HEK293T (cell line): ENCODE measurements around the gene TMC8.

Experiments used
- ARNT ChIP-seq: fragments of 450-650 bp; IDR thresholded peaks from 2 replicates; pipeline ENCODE4 v1.6.1; 2017; ENCODE audit warnings: mild to moderate bottlenecking
- BHLHE40 ChIP-seq: fragments of 450-650 bp; IDR thresholded peaks from 2 replicates; pipeline ENCODE4 v1.6.1; 2016; ENCODE audit warnings: mild to moderate bottlenecking, moderate library complexity, borderline replicate concordance
- CTBP1 ChIP-seq: fragments of 450-650 bp; IDR thresholded peaks from 2 replicates; pipeline ENCODE4 v1.6.1; 2016; ENCODE audit warnings: borderline replicate concordance
- FOXA1 ChIP-seq: fragments of 450-650 bp; IDR thresholded peaks from 2 replicates; pipeline ENCODE4 v1.6.1; 2016; ENCODE audit warnings: mild to moderate bottlenecking
- FOXK2 ChIP-seq: fragments of 450-650 bp; IDR thresholded peaks from 2 replicates; pipeline ENCODE4 v1.6.1; 2016; ENCODE audit warnings: mild to moderate bottlenecking
- FOXM1 ChIP-seq: fragments of 450-650 bp; IDR thresholded peaks from 2 replicates; pipeline ENCODE4 v1.6.1; 2017; ENCODE audit warnings: mild to moderate bottlenecking, borderline replicate concordance
- L3MBTL2 ChIP-seq: fragments of 450-650 bp; conservative IDR thresholded peaks from 2 replicates; pipeline ENCODE4 v1.6.1; 2016; ENCODE audit warnings: mild to moderate bottlenecking
- NFRKB ChIP-seq: fragments of 450-650 bp; IDR thresholded peaks from 2 replicates; pipeline ENCODE4 v1.6.1; 2016; ENCODE audit warnings: mild to moderate bottlenecking, moderate library complexity
- SP1 ChIP-seq: fragments of 450-650 bp; IDR thresholded peaks from 2 replicates; pipeline ENCODE4 v1.6.1; 2017
- SUZ12 ChIP-seq: fragments of 450-650 bp; IDR thresholded peaks from 2 replicates; pipeline ENCODE4 v1.6.1; 2016; ENCODE audit warnings: mild to moderate bottlenecking
- TARDBP ChIP-seq: fragments of 450-650 bp; IDR thresholded peaks from 2 replicates; pipeline ENCODE4 v1.6.1; 2016
- ZNF384 ChIP-seq: fragments of 450-650 bp; IDR thresholded peaks from 2 replicates; pipeline ENCODE4 v1.6.1; 2016

- TF ChIP-seq ZNF384: no peak
- no peak for TF ChIP-seq FOXM1
- no peak for TF ChIP-seq FOXK2
- TF ChIP-seq TARDBP: no peak
- TF ChIP-seq L3MBTL2: no peak
- no peak for TF ChIP-seq CTBP1
- TF ChIP-seq SP1: no peak
- no peak for TF ChIP-seq BHLHE40
- TF ChIP-seq FOXA1: no peak
- no peak for TF ChIP-seq ARNT
- TF ChIP-seq SUZ12: no peak
- no peak for TF ChIP-seq NFRKB
These were observed 49.5 kb downstream of the TMC8 start for GRCh38 chr17:78180083-78180482.
